NCI-H2227 treated with DMSO at 0.1 percent for 48 hours (cell line): ENCODE data around the gene SLC29A1.

Experiments used
- DNase-seq: peaks from one replicate; lab custom pipeline; 2025; lab: John Stamatoyannopoulos, UW

Gene SLC29A1

GRCh38 chr6:44268095-44268628 is 44.8 kb downstream of the SLC29A1 start:
- peak; percentile 38 for DNase-seq

- no peak for DNase-seq
These were observed 46.0 kb downstream of the SLC29A1 start for GRCh38 chr6:44269178-44269920.

GRCh38 chr6:44269921-44270525 is 46.6 kb downstream of the SLC29A1 start, which contains the start of gene TMEM151B:
Gene TMEM151B (plus strand): TSS chr6:44270450. CDS start chr6:44270743, 293 bp downstream.
- no peak for DNase-seq

- DNase-seq, result peak; percentile 24
These were observed 47.4 kb downstream of the SLC29A1 start for GRCh38 chr6:44270526-44271405.

- no peak for DNase-seq
These were observed 48.0 kb downstream of the SLC29A1 start for GRCh38 chr6:44271406-44271723.

GRCh38 chr6:44271914-44272313 is 48.5 kb downstream of the SLC29A1 start:
- no peak for DNase-seq

DNA sequence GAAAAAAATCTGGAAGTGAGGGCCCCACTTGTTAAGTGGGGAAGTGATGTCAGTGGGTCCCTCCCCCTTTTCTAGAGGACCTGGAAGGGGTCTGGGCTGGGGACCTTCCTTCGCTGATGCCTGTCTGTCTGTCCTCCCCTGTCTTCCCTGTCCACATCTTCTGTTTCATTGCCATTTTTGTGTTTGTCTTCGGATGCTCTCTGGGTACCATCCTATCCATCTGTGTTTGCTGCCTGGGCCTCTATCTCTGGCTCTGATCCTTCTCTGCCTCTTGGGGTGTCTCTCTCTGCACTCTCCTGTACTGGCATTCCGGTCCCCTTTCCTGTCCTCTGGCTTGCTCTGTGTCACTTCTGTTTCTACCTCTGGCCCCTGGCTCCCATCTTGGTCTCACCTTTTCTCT is 49.1 kb downstream of the SLC29A1 start:
- no peak for DNase-seq

DNA sequence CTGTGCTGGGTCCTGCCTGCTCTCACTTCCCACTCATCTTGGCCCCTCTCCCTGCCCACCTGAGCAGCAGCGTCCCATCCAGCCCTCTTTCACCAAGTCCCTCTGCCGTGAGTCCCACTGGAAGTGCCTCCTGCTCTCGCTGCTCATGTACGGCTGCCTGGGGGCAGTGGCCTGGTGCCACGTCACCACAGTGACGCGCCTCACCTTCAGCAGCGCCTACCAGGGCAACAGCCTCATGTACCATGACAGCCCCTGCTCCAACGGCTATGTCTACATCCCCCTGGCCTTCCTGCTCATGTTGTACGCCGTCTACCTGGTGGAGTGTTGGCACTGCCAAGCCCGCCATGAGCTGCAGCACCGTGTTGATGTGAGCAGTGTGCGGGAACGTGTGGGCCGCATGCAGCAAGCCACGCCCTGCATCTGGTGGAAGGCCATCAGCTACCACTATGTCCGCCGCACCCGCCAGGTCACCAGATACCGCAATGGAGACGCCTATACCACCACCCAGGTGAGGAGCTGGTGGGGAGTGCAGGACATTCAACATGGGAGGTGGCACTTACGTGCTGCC is 49.7 kb downstream of the SLC29A1 start:
- no peak for DNase-seq

DNA sequence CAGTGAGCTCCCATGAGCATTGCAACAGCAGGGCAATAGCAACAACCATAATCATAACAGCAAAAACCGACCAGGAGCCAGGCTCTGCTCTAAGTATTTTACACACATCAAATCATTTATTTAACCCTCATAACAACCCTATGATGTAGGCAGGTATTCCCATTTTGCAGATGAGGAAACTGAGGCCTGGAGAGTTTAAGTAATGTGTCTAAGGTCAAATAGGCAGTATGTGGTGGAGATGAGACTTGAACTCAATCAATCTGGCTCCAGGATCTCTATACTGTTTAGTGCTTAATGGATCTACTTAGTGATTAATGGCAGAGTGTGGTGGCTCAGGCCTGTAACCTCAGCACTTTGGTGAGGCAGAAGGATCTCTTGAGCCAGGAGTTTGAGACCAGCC is 50.2 kb downstream of the SLC29A1 start:
- no peak for DNase-seq

- DNase-seq, result no peak
These were observed 51.9 kb downstream of the SLC29A1 start for GRCh38 chr6:44275271-44275748.

GRCh38 chr6:44275749-44276648 is 52.6 kb downstream of the SLC29A1 start:
- no peak for DNase-seq

DNA sequence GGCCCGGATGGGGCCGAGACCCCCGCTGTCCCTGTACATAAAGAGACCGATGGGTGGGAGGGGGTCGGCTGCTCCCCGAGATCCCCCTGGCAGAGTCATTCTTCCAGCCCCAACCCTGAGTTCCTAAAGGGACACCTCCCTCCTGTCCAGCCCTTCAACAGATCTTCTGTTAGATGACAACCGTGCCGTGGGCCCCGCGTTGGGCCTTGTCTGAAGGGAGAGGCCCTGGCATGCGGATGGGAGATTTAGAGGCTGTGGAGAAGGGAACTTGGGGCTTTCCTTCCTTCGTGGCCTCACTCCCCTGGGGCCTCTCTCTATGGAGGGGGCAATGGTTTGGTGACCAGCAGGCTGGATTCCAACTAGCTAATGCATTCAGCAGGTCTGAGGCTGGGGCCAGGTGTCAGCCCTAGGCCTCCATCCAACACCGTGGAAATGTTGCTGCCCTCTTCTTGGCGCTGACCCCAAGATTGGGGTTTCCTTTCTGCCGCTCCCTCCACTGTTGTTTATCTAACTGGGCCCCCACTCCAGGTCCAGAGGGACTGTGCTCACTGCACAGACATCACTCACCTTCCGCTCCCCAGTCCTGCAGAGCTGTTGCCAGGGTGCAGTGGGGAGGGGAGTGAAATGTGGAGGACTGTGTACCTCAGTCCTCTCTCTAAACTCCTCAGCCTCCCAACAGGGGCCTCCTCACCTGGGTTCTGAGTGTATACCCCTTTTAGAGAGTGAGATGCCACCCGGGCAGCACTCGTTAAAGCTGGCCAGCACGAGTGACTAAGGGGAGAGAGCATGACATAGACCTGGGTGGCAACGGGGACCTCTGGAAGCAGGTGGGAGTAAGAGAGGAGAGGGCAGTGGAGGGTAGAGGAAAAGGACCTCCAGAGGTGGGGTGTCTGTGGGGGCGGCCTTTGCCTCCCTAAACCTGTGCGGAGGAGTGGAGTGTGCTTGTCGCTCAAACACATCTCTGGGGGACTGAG is 53.6 kb downstream of the SLC29A1 start:
- DNase-seq, result no peak

DNA sequence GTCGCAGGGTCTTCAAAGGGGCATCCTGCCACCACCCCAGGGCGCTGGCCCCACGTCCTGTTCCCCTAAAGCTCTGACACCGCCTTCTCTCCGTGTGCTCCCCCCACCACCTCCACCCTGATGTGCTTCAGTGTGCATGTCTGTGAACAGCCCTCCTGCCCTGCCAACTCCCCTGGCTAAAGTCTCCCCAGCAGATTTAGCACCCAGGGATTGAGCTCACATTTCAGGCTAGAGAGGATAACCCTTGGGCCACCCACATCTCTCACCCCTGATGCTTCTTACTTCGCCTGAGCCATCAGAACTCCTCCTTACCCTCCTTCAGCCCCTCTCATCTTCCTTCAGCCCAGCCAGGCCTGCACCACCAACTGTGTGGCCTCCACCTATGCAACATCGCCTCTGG is 54.4 kb downstream of the SLC29A1 start:
- no peak for DNase-seq

DNA sequence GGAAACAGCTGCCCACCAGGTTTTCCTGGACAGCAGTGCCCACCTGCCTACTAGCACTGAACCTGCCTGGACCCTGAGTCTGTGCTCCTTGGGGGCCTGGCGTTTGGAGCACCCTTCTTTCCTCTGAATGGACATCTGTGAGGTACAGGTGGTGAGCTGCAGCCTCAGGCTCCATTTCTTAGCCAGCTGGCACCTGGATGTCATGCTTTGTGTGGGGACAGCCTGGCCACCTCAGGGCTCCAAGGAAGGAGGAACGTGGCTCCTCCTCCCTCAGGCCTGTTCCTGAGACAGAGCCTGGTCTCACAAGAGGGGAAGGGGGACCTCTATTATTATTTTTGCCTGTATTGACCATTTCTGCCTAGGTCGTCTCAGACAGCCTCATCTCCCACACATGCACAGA is 54.9 kb downstream of the SLC29A1 start:
- no peak for DNase-seq

- DNase-seq, result no peak
These were observed 55.6 kb downstream of the SLC29A1 start for GRCh38 chr6:44278774-44279697.
